Stimulated activated CD8-positive, alpha-beta memory T cell treated with anti-CD3 and anti-CD28 coated beads, Interleukin-15, amount 100 ng/mL, for 48 hours (primary cell): Measurements from ENCODE around the gene ZNF736.
"Not testable (repeated sequence)": the region's sequence is repeated elsewhere in the genome, so short reads cannot be mapped to it uniquely, and the experiment has no call there.

Source experiments
- DNase-seq, 2 donors: peaks; one replicate each; pipeline ENCODE4 v3.0.0-alpha.2; 2020; ENCODE audit warnings: low read depth in 2 of 2

ZNF736 gene

DNA sequence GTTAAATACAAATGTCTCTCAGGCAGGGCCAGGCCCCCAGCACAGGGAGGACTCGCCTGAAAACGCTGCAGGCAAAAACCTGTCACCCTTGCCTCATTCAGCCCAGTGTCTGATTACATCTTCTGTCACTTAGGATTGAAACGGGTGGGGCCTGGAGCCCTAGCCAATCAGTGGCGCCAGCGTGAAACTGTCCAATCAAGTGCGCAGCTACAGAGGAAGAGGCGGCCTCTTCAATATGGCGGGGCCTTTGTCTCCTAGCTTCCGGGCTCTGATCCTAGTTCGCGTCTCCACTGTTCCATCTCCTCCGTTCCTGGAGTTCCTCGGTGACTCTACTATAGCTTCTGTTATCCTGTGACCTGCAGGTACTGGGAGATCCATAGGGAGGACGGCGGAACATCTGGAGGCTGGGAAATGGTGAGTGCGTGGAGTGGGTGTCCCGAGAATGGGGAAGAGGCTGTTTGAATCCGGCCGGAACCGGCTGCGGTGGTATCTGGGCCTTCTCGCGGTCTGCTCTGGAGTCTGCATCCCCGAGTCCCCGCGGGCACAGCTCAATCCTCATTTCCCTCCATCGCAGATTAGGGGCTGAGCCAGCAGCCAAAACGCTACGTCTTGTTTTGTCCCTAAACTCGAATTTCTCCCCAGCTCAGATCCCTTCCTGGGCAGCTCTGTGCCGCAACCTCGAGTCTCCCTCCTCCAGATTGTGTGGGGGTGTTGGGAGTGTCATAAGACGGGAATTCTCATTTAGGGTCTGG is at the start of gene ZNF736:
Gene ZNF736, plus strand, starts transcription at position 222 of the 752 bp plus-strand sequence. Its CDS starts 190 bp downstream, at position 412.
- DNase-seq = peak; percentile 76 to 77

DNA sequence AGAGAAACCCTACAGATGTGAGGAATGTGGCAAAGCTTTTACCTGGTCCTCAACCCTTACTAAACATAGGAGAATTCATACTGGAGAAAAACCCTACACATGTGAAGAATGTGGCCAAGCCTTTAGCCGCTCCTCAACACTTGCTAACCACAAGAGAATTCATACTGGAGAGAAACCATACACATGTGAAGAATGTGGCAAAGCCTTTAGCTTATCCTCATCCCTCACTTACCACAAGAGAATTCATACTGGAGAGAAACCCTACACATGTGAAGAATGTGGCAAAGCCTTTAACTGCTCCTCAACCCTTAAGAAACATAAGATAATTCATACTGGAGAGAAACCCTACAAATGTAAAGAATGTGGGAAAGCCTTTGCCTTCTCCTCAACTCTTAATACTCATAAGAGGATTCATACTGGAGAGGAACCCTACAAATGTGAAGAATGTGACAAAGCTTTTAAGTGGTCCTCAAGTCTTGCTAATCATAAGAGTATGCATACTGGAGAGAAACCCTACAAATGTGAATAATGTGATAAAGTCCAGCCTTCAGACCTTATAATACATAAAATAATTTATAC is 47.3 kb upstream of the ZNF736 start:
- no peak for DNase-seq

DNA sequence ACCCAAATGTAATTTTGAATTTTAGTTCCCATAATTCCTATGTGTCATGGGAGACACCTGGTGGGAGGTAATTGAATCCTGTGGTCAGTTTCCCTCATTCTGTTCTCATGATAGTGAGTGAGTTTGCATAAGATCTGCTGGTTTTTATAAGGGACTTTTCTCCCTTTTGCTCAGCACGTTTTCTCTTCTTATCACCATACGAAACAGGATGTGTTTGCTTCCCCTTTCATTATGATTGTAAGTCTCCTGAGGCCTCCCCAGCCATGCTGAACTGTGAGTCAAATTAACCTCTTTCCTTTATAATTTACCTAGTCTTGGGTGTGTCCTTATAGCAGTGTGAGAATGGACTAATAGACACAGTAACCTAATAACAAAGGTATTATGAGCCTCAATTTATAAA is 36.1 kb upstream of the ZNF736 start:
- no peak for DNase-seq

DNA sequence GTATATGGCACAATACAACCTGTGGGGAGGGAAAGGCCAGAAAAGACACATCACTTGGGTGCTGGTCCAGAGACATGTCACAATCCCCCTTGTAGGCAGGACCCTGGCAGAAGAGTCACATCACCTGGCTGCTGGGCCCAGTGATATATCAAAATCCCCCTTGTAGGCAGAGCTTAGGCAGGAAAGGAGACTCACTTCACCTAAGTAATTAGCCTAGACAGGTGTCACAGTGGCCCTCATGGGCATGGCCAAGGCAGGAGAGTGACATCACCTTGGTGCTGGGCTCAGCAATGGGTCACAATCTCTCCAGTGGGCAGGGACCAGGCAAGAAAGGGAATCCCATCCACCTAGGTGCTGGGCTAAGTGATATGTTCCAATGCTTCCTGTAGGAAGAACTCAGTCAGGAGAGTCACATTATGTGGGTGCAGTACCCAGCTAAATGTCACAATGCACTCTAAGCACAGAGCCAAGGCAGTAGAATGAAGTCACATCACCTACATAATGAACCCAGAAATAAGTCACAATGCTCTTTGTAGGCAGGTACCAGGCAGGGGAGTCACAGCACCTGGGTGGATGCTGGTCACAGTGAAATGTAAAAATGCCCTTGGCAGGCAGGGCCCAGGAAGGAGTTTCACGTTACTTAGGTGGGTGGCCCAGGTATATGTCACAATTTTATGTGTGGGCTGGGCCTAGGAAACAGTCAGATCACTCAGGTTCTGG is 18.9 kb upstream of the ZNF736 start:
- no peak for DNase-seq

DNA sequence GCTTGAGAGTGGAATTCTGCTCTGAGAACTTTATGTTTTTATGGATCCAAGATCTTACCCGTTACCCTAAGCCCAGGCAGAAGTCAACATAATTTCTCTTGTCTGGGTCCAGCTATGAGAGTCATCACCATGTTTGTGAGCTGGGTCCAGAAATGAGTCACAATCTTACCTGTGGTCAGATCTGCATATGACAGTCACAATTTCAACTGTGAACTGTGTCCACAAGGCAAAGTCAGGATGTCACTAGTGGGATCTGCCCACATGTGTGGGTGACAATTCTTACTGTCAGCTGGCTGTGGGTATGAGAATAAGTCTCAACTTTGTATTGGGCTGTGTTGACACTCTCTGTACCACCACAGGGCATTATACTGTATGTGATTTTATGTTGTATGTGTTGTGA is 16.3 kb upstream of the ZNF736 start:
- not testable (repeated sequence) for DNase-seq

DNA sequence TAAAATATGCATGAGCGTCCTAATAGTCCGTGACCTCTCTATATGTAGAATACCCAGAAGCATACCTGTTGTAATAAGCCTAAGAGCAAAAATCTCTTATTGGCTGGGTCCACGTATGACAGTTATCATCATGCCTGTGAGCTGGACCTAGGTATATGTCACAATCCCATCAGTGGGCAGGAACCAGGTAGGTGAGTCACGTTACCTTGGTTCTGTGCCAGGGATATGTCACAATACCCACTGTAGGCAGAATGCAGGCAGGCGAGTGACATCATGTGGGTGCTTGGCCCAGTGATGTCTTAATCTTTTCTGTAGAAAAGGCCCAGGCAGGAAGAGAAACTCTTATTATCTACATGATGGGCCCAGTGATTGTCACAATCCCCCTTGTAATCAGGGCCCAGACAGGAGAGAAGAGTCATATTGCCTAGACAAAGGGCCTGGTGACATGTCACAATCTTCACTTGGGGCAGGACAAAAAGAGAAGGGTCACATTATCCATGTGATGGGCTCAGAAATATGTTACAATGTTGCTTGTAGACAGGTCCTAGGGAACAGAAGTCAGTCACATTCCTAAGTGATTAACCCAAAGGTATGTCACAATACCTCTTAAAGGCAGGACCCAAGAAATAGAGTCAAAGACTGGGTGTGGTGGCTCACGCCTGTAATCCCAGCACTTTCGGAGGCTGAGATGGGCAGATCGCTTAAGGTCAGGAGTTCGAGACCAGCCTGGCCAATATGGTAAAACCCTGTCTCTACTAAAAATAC is 12.9 kb upstream of the ZNF736 start:
- peak in 1 of 2 donors; percentile 5 for DNase-seq

DNA sequence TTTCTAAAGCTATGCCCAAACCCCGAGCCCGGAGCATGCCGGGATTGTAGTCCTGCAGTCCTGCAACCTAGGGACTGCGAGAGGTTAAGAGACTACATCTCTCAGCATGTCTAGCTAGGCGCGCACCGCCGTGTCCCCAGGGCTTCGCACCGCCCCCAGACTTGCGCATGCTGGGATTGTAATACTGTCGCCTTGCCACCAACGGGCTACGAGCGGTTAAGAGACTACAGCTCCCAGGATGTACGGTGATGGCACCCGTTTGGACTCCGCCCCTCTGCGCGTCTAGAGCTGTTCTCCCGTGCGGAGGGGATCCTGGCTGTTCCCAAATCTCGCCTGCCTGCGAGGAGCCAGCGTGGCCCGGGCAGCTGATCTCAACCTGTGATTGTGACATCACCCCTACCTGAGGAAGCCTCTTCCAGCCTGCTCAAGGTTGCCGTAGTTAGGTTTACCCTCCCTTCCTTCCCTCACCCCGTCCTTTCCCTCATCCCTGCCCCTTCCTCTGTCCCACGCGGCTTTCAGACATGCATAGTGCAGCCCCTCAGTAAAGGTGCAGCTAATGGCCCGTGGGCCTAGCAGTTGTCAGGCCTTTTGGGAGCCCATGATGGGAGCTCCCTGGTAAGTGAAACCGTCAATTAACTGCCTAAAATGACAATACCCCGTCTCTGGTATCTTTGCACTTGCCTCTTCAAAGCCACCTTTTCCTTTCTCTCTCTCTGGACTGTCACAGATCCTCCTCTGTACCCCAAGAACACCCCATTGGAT is 6.3 kb upstream of the ZNF736 start:
- peak; percentile 86 to 89 for DNase-seq

DNA sequence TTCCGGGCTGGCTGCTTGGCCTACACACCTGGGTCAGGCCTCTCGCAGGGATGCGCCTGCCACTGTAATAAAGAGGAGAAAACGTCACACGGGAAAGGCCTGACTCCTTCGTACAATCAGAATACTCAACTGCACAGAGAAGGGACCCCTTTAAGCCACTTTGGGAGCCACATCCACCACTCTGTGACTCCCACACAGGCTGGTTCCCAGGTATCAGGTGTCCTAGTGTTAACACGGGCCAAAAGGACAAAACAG is 5.8 kb upstream of the ZNF736 start:
- no peak for DNase-seq

DNA sequence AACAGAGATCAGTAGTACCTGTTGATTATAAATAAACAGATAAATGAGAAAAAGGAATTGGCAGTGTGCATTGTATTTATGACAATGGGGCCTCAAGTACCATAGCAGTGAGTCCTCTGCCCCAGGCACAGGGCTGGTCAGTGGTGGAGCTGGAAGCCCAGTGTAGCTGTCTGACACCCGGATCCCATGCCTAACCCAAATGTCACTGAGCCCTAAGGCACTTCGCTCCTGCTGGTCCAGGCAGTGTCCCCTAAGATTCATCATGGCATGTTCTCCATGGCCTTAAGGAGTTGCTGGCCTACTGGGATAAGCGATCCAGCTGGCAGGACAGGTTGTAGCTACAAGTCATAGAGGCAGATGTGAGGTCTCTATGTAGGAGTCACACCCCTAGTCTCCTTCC is 3.3 kb upstream of the ZNF736 start:
- DNase-seq = no peak

DNA sequence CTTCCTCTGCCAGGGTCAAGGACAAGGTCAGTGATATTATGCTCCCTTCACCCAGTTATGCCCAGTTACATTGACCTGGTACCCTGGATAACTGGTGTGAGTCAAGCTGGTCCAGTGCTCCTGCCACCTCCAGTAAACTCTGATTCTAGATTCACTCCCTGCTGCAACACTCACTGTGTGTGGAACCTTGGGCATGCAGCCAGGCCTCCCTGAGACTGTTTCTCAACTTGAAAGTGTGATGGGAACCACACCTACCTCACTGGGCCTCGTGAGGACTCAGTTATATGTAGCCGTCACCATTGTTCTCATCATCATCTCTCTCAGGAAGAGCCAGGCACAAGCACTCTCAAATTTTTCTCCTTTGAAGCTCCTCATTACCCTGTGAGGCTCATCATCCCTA is 935 bp upstream of the ZNF736 start:
- no peak for DNase-seq

DNA sequence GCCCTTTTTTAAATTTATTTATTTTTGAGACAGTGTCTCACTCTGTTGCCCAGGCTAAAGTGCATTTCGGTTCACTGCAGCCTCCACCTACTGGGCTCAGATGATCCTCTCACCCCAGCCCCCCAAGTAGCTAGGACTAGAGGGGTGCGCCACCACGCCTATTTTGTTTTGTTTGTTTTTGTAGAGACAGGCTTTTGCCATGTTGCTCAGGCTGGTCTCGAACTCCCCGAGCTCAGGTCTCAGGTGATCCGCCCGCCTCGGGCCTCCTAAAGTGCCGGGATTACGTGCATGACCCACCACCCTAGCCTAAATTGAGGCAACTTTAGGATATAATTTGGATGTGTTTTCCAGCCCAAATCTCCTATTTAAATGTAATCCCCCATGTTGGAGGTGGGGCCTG is 805 bp downstream of the ZNF736 start:
- no peak for DNase-seq

DNA sequence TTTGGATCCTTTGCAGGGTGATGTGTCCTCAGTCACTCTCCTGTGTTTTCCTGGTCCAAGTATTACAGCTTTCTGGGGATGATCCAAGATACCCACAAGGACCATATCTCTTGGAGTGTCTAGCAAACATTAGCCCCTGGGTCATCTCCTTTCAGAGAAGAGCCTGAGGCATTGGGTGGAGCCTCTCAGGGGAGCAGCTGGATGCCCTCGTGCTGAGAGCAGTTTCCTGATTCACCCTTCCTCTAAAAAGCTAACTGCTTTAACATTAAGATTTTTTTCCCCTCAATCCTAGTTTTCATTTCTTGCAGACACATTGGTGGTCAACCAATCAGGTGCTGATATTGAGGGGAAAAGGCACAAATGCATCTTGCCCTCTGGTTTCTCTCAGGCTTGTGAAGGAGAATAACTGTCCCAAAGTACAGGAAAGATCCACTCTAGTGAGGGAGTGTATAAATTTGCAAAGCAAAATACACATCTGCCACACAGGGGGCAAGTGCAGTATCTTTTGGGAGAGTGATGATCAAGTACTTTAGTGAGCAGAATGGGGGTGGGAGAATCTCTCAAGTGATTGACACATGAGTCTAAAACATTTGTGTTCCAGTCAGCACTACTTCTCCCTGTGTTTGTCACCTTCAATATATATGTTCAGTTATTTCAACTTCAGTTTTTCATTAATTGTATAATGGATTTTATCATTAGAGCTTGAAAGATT is 2.4 kb downstream of the ZNF736 start:
- not testable (repeated sequence) for DNase-seq

DNA sequence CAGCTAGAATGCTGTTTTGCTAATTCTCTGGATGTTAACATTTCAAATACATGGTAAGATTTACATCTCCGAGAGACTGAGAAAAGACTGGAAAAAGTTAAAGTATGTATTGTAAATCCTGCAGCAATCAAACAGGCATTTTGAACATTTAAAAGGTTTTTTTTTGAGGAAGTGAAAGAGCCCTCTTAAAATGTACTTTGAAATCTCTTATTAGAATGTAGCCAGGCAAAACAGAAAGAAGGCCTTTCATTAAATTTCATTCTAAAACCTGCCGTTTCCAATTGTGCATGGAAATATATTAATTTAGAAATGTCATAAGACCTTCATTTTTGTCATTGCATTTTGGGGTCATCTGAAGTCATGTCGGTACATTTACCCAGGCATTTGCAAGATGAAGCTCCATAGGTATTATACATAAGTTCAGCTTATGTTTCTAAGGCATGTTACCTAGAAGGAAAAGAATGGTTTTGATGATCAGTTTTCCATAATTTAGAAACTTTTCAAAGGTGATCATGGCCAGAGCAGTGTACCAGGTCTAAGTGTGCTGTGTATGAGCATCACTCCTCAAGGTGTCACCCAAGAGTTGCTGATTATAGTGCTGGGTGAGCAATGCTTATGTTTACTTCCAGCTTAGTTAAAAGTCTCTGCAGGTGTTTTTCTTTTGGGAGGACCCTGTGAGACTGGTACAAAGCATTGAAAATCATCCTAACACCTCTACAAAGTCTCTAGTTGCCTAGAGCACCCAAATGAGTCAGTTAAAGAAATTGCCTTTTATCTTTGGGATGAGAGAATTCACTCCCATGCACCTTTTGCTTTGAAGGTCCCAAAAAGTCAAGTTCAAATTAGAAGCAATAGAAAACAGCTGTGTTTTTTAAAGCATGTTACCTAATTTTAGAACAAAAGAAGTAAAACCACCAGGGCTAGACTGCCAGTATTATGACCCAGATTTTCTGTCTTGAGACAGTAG is 7.1 kb downstream of the ZNF736 start:
- no peak for DNase-seq

DNA sequence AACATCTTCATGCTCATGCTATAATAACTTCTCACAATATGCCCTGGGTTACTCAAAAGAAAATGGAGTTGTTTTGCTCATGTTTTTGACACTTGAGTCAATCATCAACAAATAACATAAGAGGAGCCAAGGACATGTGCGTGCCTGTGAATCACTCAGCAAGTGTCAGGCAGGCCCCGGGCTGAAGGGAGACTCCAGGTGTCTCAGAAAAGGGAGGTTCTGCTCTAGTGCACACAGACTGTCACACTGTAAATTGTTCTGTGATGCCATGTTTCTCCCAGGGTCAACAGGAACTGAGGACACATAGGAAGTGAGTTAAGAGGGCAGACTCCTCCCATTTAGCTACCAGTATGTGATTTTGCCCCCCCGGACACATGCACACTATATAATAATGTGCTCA is 10.4 kb downstream of the ZNF736 start:
- not testable (repeated sequence) for DNase-seq

DNA sequence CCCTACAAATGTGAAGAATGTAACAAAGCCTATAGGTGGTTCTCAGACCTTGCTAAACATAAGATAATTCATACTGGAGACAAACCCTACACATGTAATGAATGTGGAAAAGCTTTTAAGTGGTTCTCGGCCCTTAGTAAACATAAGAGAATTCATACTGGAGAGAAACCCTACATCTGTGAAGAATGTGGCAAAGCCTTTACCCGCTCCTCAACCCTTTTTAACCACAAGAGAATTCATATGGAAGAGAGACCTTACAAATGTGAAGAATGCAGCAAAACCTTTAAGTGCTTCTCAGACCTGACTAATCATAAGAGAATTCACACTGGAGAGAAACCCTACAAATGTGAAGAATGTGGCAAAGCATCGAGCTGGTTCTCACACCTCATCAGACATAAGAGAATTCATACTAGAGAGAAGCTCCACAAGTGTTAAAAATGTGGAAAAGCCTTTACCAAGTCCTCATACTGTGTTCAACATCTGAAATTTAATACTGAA is 35.0 kb downstream of the ZNF736 start:
- DNase-seq = not testable (repeated sequence)

DNA sequence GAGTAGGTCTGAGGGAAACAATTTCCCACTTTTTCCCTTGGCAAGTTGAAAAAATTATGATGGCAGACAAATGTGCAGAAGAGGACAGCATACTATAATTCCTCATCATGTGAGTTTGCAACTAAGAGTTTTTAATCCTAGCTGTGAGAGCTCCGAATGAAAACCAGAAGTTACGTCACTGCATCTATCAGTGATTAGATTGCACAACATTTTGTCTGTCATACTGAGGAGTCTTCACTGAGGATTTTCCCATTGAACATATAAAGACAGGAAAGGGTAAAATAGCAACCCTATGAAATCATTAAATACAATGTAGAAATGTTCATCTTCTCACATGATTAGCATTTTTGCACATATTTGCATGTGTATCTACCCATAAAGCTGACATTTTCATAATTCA is 45.8 kb downstream of the ZNF736 start:
- DNase-seq = no peak

DNA sequence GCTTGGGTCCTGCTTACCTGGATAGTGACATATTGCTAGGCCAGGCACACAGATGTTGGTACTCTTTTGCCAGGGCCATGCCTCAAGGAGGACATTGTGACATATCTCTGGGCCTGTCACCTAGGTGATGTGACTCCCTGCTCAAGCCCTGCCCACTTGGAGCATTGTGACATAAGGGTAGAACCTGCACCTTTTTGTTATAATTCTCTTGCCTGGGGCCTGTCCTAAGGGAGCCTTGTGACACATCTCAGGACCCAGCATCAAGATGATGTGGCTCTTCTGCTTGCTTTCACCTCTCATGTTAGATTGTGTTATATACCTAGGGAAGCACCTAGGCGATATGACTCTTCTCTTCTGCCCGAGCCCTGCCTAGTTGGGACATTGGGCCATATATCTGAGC is 57.4 kb downstream of the ZNF736 start:
- DNase-seq = no peak

DNA sequence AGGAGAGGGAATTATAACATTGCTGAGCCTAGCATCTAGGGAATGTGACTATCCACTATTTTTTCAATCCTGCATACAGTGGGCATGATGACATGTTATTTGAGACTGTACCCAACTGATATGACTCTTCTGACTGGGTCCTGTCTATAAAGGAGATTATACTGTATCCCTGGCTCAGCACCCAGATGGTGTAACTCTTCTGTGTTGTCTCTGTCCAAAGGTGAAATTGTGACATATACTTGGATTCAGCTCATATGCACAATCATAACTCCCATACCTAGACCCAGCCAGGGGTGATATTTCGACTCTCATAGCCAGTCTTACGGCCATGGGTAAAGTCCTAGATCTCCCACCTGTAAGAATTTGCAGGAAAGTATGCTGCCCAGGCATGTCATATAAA is 59.3 kb downstream of the ZNF736 start:
- no peak for DNase-seq

DNA sequence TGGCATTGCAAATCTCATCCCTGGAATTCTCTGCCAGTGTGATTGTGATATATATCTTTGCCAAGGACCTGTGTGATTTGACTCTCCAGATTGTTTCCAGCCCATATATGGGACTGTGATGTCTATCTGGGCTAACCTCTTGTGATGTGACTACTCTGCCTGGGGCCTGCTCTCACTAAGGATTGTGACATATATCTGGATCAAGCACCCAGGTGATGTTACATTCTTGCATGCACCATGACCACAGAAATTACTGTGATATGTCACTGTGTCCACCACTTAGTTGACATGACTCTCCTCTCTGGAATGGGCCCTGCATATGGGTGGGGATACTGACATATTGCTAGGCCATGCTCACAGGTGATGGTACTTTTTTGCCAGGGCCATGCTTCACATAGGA is 86.6 kb downstream of the ZNF736 start:
- DNase-seq = no peak
